ENCODE data around the gene NOS1AP.

GRCh38 chr1:162094723-162095122, 25.2 kb downstream of the NOS1AP start:
- TF ChIP-seq POLR2A (IDR thresholded peaks at IDR 0.05; ENCODE audit: low read depth, low read length) (no peak), TAF1 (IDR thresholded peaks at IDR 0.05; ENCODE audit: borderline replicate concordance, low read depth, low read length) (no peak), POLR2AphosphoS5 (IDR thresholded peaks at IDR 0.05; ENCODE audit: low read depth, low read length) (no peak)
